ENCODE measurements around the gene PIP4K2B. TPM values are rescaled to one million over a fixed set of nuclear protein-coding genes. Genes with fewer than 3 reads are reported as not detected.
A peak's percentile ranks its signal among the peaks of the same experiment; 100 is the strongest.

Gene PIP4K2B
- total and polyA plus RNA-seq, 2 experiments from 2014 or later = 17.4 to 116 TPM

GRCh38 chr17:38732376-38733281 is 66.7 kb downstream of the PIP4K2B start:
- H3K36me3 ChIP-seq = no peaks in the 10 kb centered on the region
- no peak overlapping the region for H3K27ac ChIP-seq
- no peak for DNase-seq (ENCODE audit: low read depth in 1 of 2, low spot score in 1 of 2)
- no peak overlapping the region for H3K4me3 ChIP-seq
- H3K4me1 ChIP-seq (ENCODE audit: low read depth) = no peaks in the 10 kb centered on the region
- H3K9me3 ChIP-seq (ENCODE audit: low read depth) = no peaks in the 10 kb centered on the region
- no peak for TF ChIP-seq CTCF (IDR thresholded peaks at IDR 0.05; ENCODE audit: low read depth, low read length)
- no peaks in the 10 kb centered on the region for H3K27me3 ChIP-seq

- Histone ChIP-seq H3K36me3 (no peaks in the 10 kb centered on the region), H3K9me3 (ENCODE audit: low read depth) (no peaks in the 10 kb centered on the region), H3K27me3 (no peaks in the 10 kb centered on the region), H3K4me1 (ENCODE audit: low read depth) (no peaks in the 10 kb centered on the region), H3K27ac (no peak overlapping the region), H3K4me3 (no peak overlapping the region)
- no peak for TF ChIP-seq CTCF (IDR thresholded peaks at IDR 0.05; ENCODE audit: low read depth, low read length)
- DNase-seq (ENCODE audit: low read depth in 1 of 2, low spot score in 1 of 2) = no peak
Observed at GRCh38 chr17:38731526-38732294, 67.6 kb downstream of the PIP4K2B start.

- no peaks in the 10 kb centered on the region for H3K9me3 ChIP-seq (ENCODE audit: low read depth)
- H3K27ac ChIP-seq = no peak overlapping the region
- H3K4me3 ChIP-seq = peak overlapping the region; percentile 35
- peak; percentile 47 to 70 for DNase-seq (ENCODE audit: low read depth in 1 of 2, low spot score in 1 of 2)
- H3K27me3 ChIP-seq = no peaks in the 10 kb centered on the region
- no peak for TF ChIP-seq CTCF (IDR thresholded peaks at IDR 0.05; ENCODE audit: low read depth, low read length)
- no peaks in the 10 kb centered on the region for H3K36me3 ChIP-seq
- H3K4me1 ChIP-seq (ENCODE audit: low read depth) = no peaks in the 10 kb centered on the region
Observed at GRCh38 chr17:38730526-38731379, 68.6 kb downstream of the PIP4K2B start.

DNA sequence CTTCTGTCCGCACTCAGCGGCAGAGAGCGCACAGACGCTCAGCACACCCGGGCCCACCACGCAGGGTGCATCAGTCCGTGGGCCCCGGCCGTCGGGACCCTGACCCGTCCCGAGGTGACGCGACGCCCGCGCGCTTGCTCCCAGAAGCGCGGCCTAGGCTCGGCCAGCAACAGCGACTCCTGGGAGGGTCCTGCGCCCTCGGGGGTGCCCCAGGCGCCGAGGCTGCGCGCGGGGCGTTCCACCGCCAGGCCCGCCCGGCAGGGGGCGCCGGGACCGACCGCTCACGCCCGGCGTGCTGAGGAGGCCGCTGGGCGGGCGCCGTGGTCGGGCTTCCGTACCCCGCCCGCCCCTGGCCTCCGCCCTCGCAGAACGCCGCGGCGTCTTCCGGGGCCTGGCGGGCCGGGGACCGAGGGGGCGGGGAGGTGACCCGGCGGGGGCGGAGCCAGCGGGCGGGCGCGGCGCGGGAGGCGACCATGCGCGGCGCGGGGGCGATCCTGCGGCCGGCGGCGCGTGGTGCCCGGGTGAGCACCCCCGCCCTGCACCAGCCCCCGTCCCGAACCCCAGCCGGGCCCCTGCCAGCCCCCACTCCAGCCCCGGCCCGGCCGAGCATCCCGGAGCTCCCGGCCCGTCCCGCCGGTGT is 69.3 kb downstream of the PIP4K2B start, which contains the start of gene CISD3:
TSS of gene CISD3 (plus strand) at position 456 of the 640 bp plus-strand sequence. CDS start at position 474, 18 bp downstream.
- peak; percentile 45 for TF ChIP-seq CTCF (IDR thresholded peaks at IDR 0.05; ENCODE audit: low read depth, low read length)
- Histone ChIP-seq H3K27me3 (no peaks in the 10 kb centered on the region), H3K27ac (no peak within 1 kb of the TSS), H3K36me3 (no peaks in the 10 kb centered on the region), H3K9me3 (ENCODE audit: low read depth) (no peaks in the 10 kb centered on the region), H3K4me3 (peak within 1 kb of the TSS; percentile 35), H3K4me1 (ENCODE audit: low read depth) (no peaks in the 10 kb centered on the region)
- DNase-seq (ENCODE audit: low read depth in 1 of 2, low spot score in 1 of 2) = peak; percentile 90 to 92
